OCI-LY7 (cell line): ENCODE measurements around the gene SCCPDH. TPM values are rescaled to one million over a fixed set of nuclear protein-coding genes. Genes with fewer than 3 reads are reported as not detected.

ENCODE experiments used
- BruUV-seq: library from RNA; stranded (reverse); fragments of 400-500 nt; replicated peaks from 2 replicates; lab custom pipeline; 2021; lab: Mats Ljungman, UMichigan
- CTCF ChIA-PET: fragments of 300-600 bp; sonication (Branson Sonifier 250); formaldehyde crosslinking; loops from one replicate; lab custom pipeline; 2022; ENCODE audit warnings: antibody characterized with exemption; ENCODE audit not compliant: unreplicated experiment; lab: Charles Lee
- POLR2A ChIA-PET: fragments of 300-600 bp; sonication (Branson Sonifier 250); formaldehyde crosslinking; loops from one replicate; lab custom pipeline; 2022; ENCODE audit warnings: antibody characterized with exemption; lab: Charles Lee
- DNase-seq: peaks from one replicate; pipeline ENCODE4 v3.0.0-alpha.2; 2015; ENCODE audit warnings: low spot score
- H2AFZ ChIP-seq: fragments of 200-600 bp; sonication (generic), shearing (Covaris generic); 2 replicates; pipeline ENCODE4 v1.6.1; 2014; ENCODE audit warnings: mild to moderate bottlenecking, antibody characterized with exemption, low read length, moderate library complexity
- H3K27ac ChIP-seq: fragments of 200-600 bp; sonication (generic); 2 replicates; pipeline ENCODE4 v1.5.1; 2014; ENCODE audit warnings: mixed run types, low read depth, mild to moderate bottlenecking, moderate library complexity, low read length, inconsistent platforms; ENCODE audit not compliant: poor library complexity, severe bottlenecking
- H3K36me3 ChIP-seq: fragments of 200-600 bp; sonication (generic); 2 replicates; pipeline ENCODE4 v1.6.1; 2014; ENCODE audit warnings: mild to moderate bottlenecking, antibody characterized with exemption, low read length, moderate library complexity, mixed read lengths; ENCODE audit not compliant: insufficient read depth
- H3K4me1 ChIP-seq: fragments of 200-600 bp; sonication (generic); 2 replicates; pipeline ENCODE4 v1.5.1; 2014; ENCODE audit warnings: mild to moderate bottlenecking, low read length; ENCODE audit not compliant: insufficient read depth, poor library complexity, severe bottlenecking
- H3K4me2 ChIP-seq: fragments of 200-600 bp; sonication (generic); 2 replicates; pipeline ENCODE4 v1.6.1; 2014; ENCODE audit warnings: mild to moderate bottlenecking, low read length
- H3K4me3 ChIP-seq: fragments of 200-600 bp; sonication (generic); 2 replicates; pipeline ENCODE4 v1.5.1; 2014; ENCODE audit warnings: mild to moderate bottlenecking, low read depth, low read length; ENCODE audit not compliant: poor library complexity, severe bottlenecking
- H3K79me2 ChIP-seq: fragments of 200-600 bp; sonication (generic); 2 replicates; pipeline ENCODE4 v1.6.1; 2016; ENCODE audit warnings: low read depth, mild to moderate bottlenecking, low read length, moderate library complexity, mixed read lengths; ENCODE audit not compliant: insufficient read depth
- H3K9me2 ChIP-seq: fragments of 200-600 bp; sonication (generic); 2 replicates; pipeline ENCODE4 v1.6.1; 2016; ENCODE audit warnings: mild to moderate bottlenecking, low read length, mixed read lengths; ENCODE audit not compliant: insufficient read depth
- H3K9me3 ChIP-seq: fragments of 200-600 bp; sonication (generic); 2 replicates; pipeline ENCODE4 v1.6.1; 2014; ENCODE audit warnings: mild to moderate bottlenecking, mixed run types, low read length, mixed read lengths
- H4K20me1 ChIP-seq: fragments of 200-600 bp; sonication (generic); 2 replicates; pipeline ENCODE4 v1.6.1; 2014; ENCODE audit warnings: mild to moderate bottlenecking, antibody characterized with exemption, low read length, moderate library complexity, mixed read lengths; ENCODE audit not compliant: insufficient read depth
- CTCF ChIP-seq: fragments of 200-600 bp; sonication (generic); conservative IDR thresholded peaks from 2 replicates; pipeline ENCODE4 v1.5.1; 2014; ENCODE audit warnings: mild to moderate bottlenecking, antibody characterized with exemption, low read length, moderate library complexity, mixed read lengths
- EZH2phosphoT487 ChIP-seq: fragments of 200-600 bp; sonication (generic); IDR thresholded peaks from 2 replicates; pipeline ENCODE4 v1.6.1; 2018; ENCODE audit warnings: low read depth, borderline replicate concordance, mild to moderate bottlenecking, mixed run types, antibody characterized with exemption, low read length, moderate library complexity, mixed read lengths
- intact Hi-C: fragments of 100-400 bp; cut with micrococcal nuclease; formaldehyde crosslinking; loops from one replicate; pipeline ENCODE4 v1.10.0; 2022; ENCODE audit not compliant: unreplicated experiment
- total RNA-seq, 2 experiments: library from RNA; depleted of rRNA in 1 of 2; stranded (reverse); fragments of >200 nt in 1 of 2; shearing (Covaris generic) in 1 of 2; gene quantifications; 2 replicates each; pipeline ENCODE4 v1.2.3, GENCODE V29; 2014 to 2022

SCCPDH gene
- total RNA-seq, 2 experiments from 2014 or later: 1.8 to 12.2 TPM

GRCh38 chr1:246798606-246799496, 74.6 kb downstream of the SCCPDH start:
- H3K4me1 ChIP-seq: no peaks in the 10 kb centered on the region
- no peak overlapping the region for H3K4me2 ChIP-seq
- no peaks in the 10 kb centered on the region for H3K79me2 ChIP-seq
- no peak overlapping the region for H3K27ac ChIP-seq
- no peak for TF ChIP-seq EZH2phosphoT487
- DNase-seq: no peak
- H3K36me3 ChIP-seq: no peaks in the 10 kb centered on the region
- no peaks in the 10 kb centered on the region for H3K9me3 ChIP-seq
- H3K9me2 ChIP-seq: no peaks in the 10 kb centered on the region
- ChIA-PET CTCF (interaction anchor here (1.0 kb wide), 1 partner anchor 14 kb away, joined by 4 read pairs; no protein-coding TSS in a partner anchor), POLR2A (interaction anchor here (1.0 kb wide), 1 partner anchor 19 kb away, joined by 3 read pairs; no protein-coding TSS in a partner anchor)
- no peak overlapping the region for H3K4me3 ChIP-seq
- intact Hi-C loops: no loop called here
- no peak overlapping the region for H2AFZ ChIP-seq
- H4K20me1 ChIP-seq: no peaks in the 10 kb centered on the region
- no TSS peak for BruUV-seq

- DNase-seq: no peak
- ChIA-PET POLR2A (no interaction called here), CTCF (no interaction called here)
- Histone ChIP-seq H3K4me2 (no peak overlapping the region), H3K9me3 (no peaks in the 10 kb centered on the region), H2AFZ (no peak overlapping the region), H3K27ac (no peak overlapping the region), H3K36me3 (no peaks in the 10 kb centered on the region), H3K79me2 (no peaks in the 10 kb centered on the region), H3K4me3 (no peak overlapping the region), H3K4me1 (no peaks in the 10 kb centered on the region), H3K9me2 (no peaks in the 10 kb centered on the region), H4K20me1 (no peaks in the 10 kb centered on the region)
- TF ChIP-seq EZH2phosphoT487 (no peak), CTCF (no peak)
- BruUV-seq: no TSS peak
- intact Hi-C loops: no loop called here
Observed at GRCh38 chr1:246800356-246800755, 76.1 kb downstream of the SCCPDH start.

- no peaks in the 10 kb centered on the region for H3K9me2 ChIP-seq
- H3K9me3 ChIP-seq: no peaks in the 10 kb centered on the region
- H3K79me2 ChIP-seq: no peaks in the 10 kb centered on the region
- no peak overlapping the region for H3K4me3 ChIP-seq
- CTCF ChIA-PET: no interaction called here
- H4K20me1 ChIP-seq: no peaks in the 10 kb centered on the region
- TF ChIP-seq CTCF (no peak), EZH2phosphoT487 (no peak)
- H3K36me3 ChIP-seq: no peaks in the 10 kb centered on the region
- H3K4me1 ChIP-seq: no peaks in the 10 kb centered on the region
- no peak overlapping the region for H3K4me2 ChIP-seq
- POLR2A ChIA-PET: no interaction called here
- BruUV-seq: no TSS peak
- no peak overlapping the region for H2AFZ ChIP-seq
- intact Hi-C loops: no loop called here
- H3K27ac ChIP-seq: no peak overlapping the region
- DNase-seq: no peak
Observed at GRCh38 chr1:246800756-246801155, 76.5 kb downstream of the SCCPDH start.
